Mesothelial cell of epicardium (in vitro differentiated cells): Measurements from ENCODE around the gene TPK1. TPM values are rescaled to one million over a fixed set of nuclear protein-coding genes. Genes with fewer than 3 reads are reported as not detected.

ENCODE experiments used
- DNase-seq, 2 experiments: peaks; one replicate each; pipeline ENCODE4 v3.0.0; 2021; ENCODE audit warnings: low spot score in 2 of 2; ENCODE audit not compliant: unreplicated experiment in 2 of 2
- H3K27ac Mint-ChIP-seq: 2 replicates; pipeline ENCODE4 v1.8.0; 2021; ENCODE audit warnings: mixed read lengths
- H3K27me3 Mint-ChIP-seq: 2 replicates; pipeline ENCODE4 v1.8.0; 2021; ENCODE audit warnings: low read depth, mixed read lengths
- H3K36me3 Mint-ChIP-seq: 2 replicates; pipeline ENCODE4 v1.8.0; 2021; ENCODE audit warnings: mixed read lengths
- H3K4me1 Mint-ChIP-seq: 2 replicates; pipeline ENCODE4 v1.8.0; 2021; ENCODE audit warnings: mixed read lengths
- H3K4me3 Mint-ChIP-seq: 2 replicates; pipeline ENCODE4 v1.8.0; 2021; ENCODE audit warnings: mild to moderate bottlenecking, moderate library complexity, mixed read lengths
- H3K9me3 Mint-ChIP-seq: 2 replicates; pipeline ENCODE4 v1.8.0; 2021; ENCODE audit warnings: mixed read lengths
- total RNA-seq: library from RNA; stranded (reverse); gene quantifications from 3 replicates; pipeline ENCODE4 v1.2.1, GENCODE V29; 2021
- TF ChIP-seq, protein P1 (sequence below): fragments of 200-600 bp; sonication (generic); IDR thresholded peaks from one replicate; pipeline ENCODE4 v1.5.0; 2021; ENCODE audit warnings: antibody characterized with exemption; ENCODE audit not compliant: unreplicated experiment

TPK1 gene
- total RNA-seq, 1 donor from 2014 or later = 3.3 TPM

DNA sequence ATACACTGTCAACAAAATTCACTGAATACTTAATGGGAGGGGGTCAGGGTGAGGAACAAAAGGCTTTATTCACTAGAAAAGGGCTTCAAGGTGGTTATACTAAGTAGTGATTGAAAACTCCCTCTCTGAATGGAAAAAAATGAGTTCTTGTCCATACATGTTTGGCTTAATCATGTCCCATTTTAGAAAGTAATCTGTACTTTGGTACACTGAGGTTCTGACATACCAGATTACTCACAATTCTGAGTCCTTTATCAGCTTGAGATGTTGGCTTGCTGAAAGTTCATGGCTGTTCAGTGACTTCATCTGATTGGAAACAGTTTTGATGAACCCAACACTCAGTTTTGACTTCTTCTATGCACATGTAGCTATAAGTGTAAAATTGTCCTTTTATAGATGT lies 419.5 kb downstream of the TPK1 start:
- DNase-seq = no peak
- Mint-ChIP-seq H3K4me1 (no peaks in the 10 kb centered on the region), H3K27me3 (no peaks in the 10 kb centered on the region), H3K4me3 (no peak overlapping the region), H3K36me3 (no peaks in the 10 kb centered on the region), H3K27ac (no peak overlapping the region), H3K9me3 (peaks cover 11% of the 10 kb centered on the region)
- TF ChIP-seq, protein P1, sequence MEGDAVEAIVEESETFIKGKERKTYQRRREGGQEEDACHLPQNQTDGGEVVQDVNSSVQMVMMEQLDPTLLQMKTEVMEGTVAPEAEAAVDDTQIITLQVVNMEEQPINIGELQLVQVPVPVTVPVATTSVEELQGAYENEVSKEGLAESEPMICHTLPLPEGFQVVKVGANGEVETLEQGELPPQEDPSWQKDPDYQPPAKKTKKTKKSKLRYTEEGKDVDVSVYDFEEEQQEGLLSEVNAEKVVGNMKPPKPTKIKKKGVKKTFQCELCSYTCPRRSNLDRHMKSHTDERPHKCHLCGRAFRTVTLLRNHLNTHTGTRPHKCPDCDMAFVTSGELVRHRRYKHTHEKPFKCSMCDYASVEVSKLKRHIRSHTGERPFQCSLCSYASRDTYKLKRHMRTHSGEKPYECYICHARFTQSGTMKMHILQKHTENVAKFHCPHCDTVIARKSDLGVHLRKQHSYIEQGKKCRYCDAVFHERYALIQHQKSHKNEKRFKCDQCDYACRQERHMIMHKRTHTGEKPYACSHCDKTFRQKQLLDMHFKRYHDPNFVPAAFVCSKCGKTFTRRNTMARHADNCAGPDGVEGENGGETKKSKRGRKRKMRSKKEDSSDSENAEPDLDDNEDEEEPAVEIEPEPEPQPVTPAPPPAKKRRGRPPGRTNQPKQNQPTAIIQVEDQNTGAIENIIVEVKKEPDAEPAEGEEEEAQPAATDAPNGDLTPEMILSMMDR = no peak

DNA sequence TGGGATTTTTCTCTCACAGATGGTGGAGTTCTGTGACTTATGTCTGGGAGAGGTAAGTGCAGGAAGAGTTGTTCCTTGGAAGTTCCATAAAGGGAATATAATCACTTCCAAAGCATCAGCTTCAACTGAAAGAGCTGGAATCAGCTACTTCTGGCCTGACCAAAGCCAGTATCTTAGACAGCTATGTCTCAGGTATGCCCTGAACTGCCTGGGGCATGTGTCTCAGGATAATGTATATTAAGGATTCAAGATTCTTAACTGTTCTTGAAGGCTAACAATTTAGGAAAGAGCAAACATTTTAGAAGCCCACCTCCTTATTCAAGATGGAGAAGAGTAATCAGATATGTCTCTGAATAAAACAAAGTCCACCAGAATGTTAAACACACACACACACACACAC lies 420.0 kb downstream of the TPK1 start:
- no peak overlapping the region for H3K27ac Mint-ChIP-seq
- H3K27me3 Mint-ChIP-seq = no peaks in the 10 kb centered on the region
- H3K4me1 Mint-ChIP-seq = peaks cover under 1% of the 10 kb centered on the region

DNA sequence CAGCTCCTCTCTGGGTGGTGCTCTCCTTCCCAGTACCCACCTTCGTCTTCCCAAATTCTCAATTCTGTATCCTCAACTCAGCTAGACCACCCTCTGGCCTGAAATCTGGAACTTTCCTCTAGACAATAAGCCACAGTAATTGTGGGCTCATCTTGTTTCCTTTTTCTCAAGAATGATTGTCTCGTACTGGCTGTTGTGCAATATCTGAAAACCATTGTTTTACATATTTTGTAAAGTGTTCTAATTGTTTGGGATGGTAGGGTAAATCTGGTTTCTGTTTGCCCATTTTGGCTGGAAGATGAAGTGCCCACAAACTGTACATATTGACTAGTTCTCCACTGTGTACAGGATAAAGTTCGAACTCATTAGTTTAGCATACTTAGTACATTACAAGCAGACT lies 421.0 kb downstream of the TPK1 start:
- peaks cover 11% of the 10 kb centered on the region for H3K9me3 Mint-ChIP-seq
- DNase-seq = no peak
- peaks cover 10% of the 10 kb centered on the region for H3K4me1 Mint-ChIP-seq
- TF ChIP-seq, protein P1 = no peak
- no peak overlapping the region for H3K4me3 Mint-ChIP-seq
- no peaks in the 10 kb centered on the region for H3K36me3 Mint-ChIP-seq
- H3K27me3 Mint-ChIP-seq = no peaks in the 10 kb centered on the region
- H3K27ac Mint-ChIP-seq = no peak overlapping the region

More for the DNA sequence above, 420.0 kb downstream of the TPK1 start:
- Mint-ChIP-seq H3K4me3 (no peak overlapping the region), H3K9me3 (peaks cover 11% of the 10 kb centered on the region), H3K36me3 (no peaks in the 10 kb centered on the region)
- TF ChIP-seq, protein P1 = no peak
- no peak for DNase-seq

DNA sequence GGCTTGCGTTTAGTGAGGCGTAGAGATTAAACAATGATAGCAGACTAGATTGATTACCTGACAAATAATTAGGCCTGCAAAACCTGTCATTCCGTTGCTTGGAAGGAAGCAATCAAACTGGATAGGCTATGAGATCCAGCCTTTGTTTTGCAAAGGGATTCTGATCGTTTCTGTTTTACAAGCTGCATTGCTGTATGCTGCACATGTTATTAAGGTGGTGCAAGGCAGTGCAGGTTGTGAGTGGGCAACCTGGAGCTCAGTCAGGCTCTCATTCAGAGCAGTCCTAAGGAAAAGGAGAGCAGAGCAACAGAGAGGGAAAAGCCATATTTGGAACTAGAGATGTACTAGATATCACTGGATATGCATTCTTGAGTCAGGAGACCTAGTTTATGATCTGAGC lies 425.4 kb downstream of the TPK1 start:
- Mint-ChIP-seq H3K9me3 (no peaks in the 10 kb centered on the region), H3K4me1 (peaks cover 27% of the 10 kb centered on the region), H3K4me3 (no peak overlapping the region), H3K36me3 (no peaks in the 10 kb centered on the region), H3K27me3 (no peaks in the 10 kb centered on the region), H3K27ac (no peak overlapping the region)
- DNase-seq = no peak
- TF ChIP-seq, protein P1 = no peak

DNA sequence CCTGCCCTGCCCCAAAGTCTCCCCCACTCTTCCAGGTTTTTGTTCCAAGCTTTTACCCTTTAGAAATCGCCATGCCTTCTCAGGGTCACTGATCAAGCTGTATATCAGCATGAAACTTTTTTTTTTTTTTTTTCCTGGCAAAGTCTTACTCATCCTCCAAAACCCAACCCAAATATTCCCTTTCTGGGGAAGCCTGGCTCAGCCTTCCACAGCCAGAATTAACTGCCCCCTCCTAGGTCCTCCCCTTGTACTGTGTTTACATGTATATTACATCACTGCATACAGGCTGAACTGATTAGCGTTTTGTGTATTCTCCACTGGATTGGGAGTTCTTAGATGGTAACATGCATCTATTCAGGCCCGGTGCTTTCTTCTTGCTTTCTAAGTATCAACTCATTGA lies 427.7 kb downstream of the TPK1 start:
- Mint-ChIP-seq H3K36me3 (no peaks in the 10 kb centered on the region), H3K27me3 (no peaks in the 10 kb centered on the region), H3K9me3 (no peaks in the 10 kb centered on the region), H3K4me1 (peaks cover 29% of the 10 kb centered on the region), H3K4me3 (no peak overlapping the region), H3K27ac (no peak overlapping the region)
- TF ChIP-seq, protein P1 = no peak
- no peak for DNase-seq

DNA sequence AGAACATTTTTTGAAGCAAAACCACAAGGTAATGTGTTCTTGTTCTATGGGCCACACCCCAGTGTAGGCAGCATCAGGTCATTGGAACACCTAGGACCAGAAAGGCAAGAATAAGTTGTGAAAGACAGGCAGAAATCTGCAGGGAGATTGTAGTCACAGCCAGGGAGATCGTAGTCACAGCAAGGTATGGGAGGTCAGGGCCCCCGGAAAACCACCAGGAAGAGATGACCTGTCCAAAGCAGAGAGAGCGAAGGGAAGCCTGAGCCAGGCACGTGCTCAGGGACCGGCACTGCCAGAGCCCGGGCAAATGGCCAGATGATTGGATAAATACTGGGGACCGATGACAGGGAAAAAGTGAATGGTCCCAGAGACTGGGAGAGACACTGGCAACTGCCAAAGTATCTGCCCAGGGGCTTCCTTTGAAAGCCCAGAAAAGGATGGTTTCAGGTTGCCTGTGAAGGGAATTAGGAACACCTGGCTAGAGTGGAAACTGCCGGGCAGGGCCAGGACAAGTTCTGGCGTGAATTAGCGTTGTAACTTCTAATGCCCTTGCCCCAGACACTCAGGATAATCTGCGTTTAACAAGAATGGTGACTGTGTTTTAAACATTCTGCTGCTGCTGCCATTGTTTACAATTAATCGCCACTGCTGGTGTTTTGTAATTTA lies 428.5 kb downstream of the TPK1 start:
- Mint-ChIP-seq H3K4me3 (no peak overlapping the region), H3K27me3 (peaks cover 1% of the 10 kb centered on the region), H3K4me1 (peaks cover 29% of the 10 kb centered on the region), H3K9me3 (no peaks in the 10 kb centered on the region), H3K36me3 (no peaks in the 10 kb centered on the region), H3K27ac (no peak overlapping the region)
- TF ChIP-seq, protein P1 = no peak
- no peak for DNase-seq
